Adrenal gland (tissue), 12 donors: ENCODE results near the gene GRHL3. TPM values are rescaled to one million over a fixed set of nuclear protein-coding genes. Genes with fewer than 3 reads are reported as not detected.
"Not testable (repeated sequence)": the region's sequence is repeated elsewhere in the genome, so short reads cannot be mapped to it uniquely, and the experiment has no call there.

Experiments used
- DNase-seq, 7 donors: peaks; one replicate each; pipeline ENCODE4 v3.0.0-alpha.2; 2019 to 2020
- H3K27ac ChIP-seq, 5 donors: fragments of 200-600 bp; sonication (generic) in 4 of 5; 1 replicate in 3 of 5; 2 replicates in 2 of 5; pipeline versions ENCODE4 v1.5.1 to v1.8.0; 2016 to 2020; ENCODE audit warnings: mild to moderate bottlenecking in 1 of 5
- H3K27me3 ChIP-seq: fragments of 200-600 bp; 2 replicates; pipeline ENCODE4 v1.8.0; 2021
- H3K36me3 ChIP-seq, 2 donors: fragments of 200-600 bp; replicated peaks in 1 of 2; 1 replicate in 1 of 2; 2 replicates in 1 of 2; pipeline versions ENCODE4 v1.5.1 to v1.8.0; 2018 to 2022
- H3K4me1 ChIP-seq, 2 donors: fragments of 200-600 bp; replicated peaks in 1 of 2; 1 replicate in 1 of 2; 2 replicates in 1 of 2; pipeline versions ENCODE4 v1.5.1 to v1.8.0; 2018 to 2021
- H3K4me3 ChIP-seq, 4 donors: fragments of 200-600 bp; sonication (generic) in 3 of 4; one replicate each; pipeline ENCODE4 v1.5.1; 2016 to 2018
- H3K9me3 ChIP-seq, 3 donors: fragments of 200-600 bp; sonication (generic) in 1 of 3; replicated peaks in 1 of 3; 1 replicate in 2 of 3; 2 replicates in 1 of 3; pipeline versions ENCODE4 v1.5.1 to v1.8.0; 2016 to 2021
- POLR2A ChIP-seq, 2 donors: fragments of 450-650 bp; IDR thresholded peaks; one replicate each; pipeline ENCODE4 v1.6.1; 2017; ENCODE audit warnings: antibody characterized with exemption in 2 of 2, mild to moderate bottlenecking in 2 of 2, moderate library complexity in 1 of 2
- WGBS, 4 donors: extraction: QIAGEN DNeasy Blood & Tissue Kit in 2 of 4; methylation state at CpG; one replicate each; pipeline versions ENCODE4 v1.1.5 to v1.1.7; 2013 to 2017; 5-methylcytosine and 5-hydroxymethylcytosine counted together
- intact Hi-C, 2 donors: fragments of 100-400 bp; cut with DNase I; formaldehyde crosslinking; loops; one replicate each; pipeline versions ENCODE4 v1.14.1 to v1.15.0; 2022 to 2023
- polyA plus RNA-seq, 3 donors: library from polyadenylated mRNA; stranded (reverse); fragments of 200-250 nt in 2 of 3; fragments of 350-450 nt in 1 of 3; fragmentation: Illumina TruSeq in 1 of 3; extraction: RNeasy Lipid Tissue Mini Kit (QIAGEN cat#74804) in 1 of 3; gene quantifications; one replicate each; pipeline ENCODE4 v1.2.3, GENCODE V29; 2013 to 2014
- total RNA-seq, 9 donors: library from RNA; depleted of rRNA in 4 of 9; stranded (reverse); fragments of >200 nt in 4 of 9; fragments of 120-200 nt in 1 of 9; fragmentation: NEBNext Ultra II Directional in 1 of 9; extraction: Animal tissue kit (Norgen Biotek cat#: 25700) in 1 of 9; gene quantifications; one replicate each; pipeline versions ENCODE4 v1.1.0 to v1.2.4, GENCODE V29; 2013 to 2023
- TF ChIP-seq, protein P1 (sequence below), 6 experiments: fragments of 450-650 bp in 4 of 6; fragments of 200-600 bp in 2 of 6; sonication (generic) in 1 of 6; IDR thresholded peaks; 1 replicate in 5 of 6; 2 replicates in 1 of 6; pipeline versions ENCODE4 v1.5.1 to v1.8.0; 2016 to 2021; ENCODE audit warnings: antibody characterized with exemption in 6 of 6, mild to moderate bottlenecking in 2 of 6, moderate library complexity in 1 of 6
- donor health status: healthy with polysubstance abuse.
- donor health status: Bipolar disorder and iron deficiency.
- donor health status: DM: yes; HTN: yes; CAD: no.
- donor health status: DM: no; HTN: no; CAD: no.
- donor health status: DM: no; HTN: no; CAD: no.
- donor health status: DM: yes; HTN: yes; CAD: no.

Gene GRHL3
- total and polyA plus RNA-seq, 12 donors: 0.10 to 0.20 (median 0.16) TPM; not detected in 8

GRCh38 chr1:24285231-24285630 lies 33.9 kb upstream of the GRHL3 start:
- H3K9me3 ChIP-seq: no peaks in the 10 kb centered on the region
- peaks cover 0 to 14% of the 10 kb centered on the region in 2 donors for H3K4me1 ChIP-seq
- intact Hi-C loops: loop anchor here in 1 of 2 donors (5.0 kb wide), 1 partner anchor 213 kb away; no protein-coding TSS in a partner anchor
- WGBS, 4 donors: 87 to 95% (median 92%) methylated on average over 10 to 13 of the region's 13 CpGs
- no peaks in the 10 kb centered on the region for H3K27me3 ChIP-seq
- no peak overlapping the region for H3K27ac ChIP-seq
- H3K4me3 ChIP-seq: no peak overlapping the region
- TF ChIP-seq, protein P1, sequence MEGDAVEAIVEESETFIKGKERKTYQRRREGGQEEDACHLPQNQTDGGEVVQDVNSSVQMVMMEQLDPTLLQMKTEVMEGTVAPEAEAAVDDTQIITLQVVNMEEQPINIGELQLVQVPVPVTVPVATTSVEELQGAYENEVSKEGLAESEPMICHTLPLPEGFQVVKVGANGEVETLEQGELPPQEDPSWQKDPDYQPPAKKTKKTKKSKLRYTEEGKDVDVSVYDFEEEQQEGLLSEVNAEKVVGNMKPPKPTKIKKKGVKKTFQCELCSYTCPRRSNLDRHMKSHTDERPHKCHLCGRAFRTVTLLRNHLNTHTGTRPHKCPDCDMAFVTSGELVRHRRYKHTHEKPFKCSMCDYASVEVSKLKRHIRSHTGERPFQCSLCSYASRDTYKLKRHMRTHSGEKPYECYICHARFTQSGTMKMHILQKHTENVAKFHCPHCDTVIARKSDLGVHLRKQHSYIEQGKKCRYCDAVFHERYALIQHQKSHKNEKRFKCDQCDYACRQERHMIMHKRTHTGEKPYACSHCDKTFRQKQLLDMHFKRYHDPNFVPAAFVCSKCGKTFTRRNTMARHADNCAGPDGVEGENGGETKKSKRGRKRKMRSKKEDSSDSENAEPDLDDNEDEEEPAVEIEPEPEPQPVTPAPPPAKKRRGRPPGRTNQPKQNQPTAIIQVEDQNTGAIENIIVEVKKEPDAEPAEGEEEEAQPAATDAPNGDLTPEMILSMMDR (IDR thresholded peaks at IDR 0.05): no peak
- no peak for DNase-seq
- no peaks in the 10 kb centered on the region for H3K36me3 ChIP-seq

DNA sequence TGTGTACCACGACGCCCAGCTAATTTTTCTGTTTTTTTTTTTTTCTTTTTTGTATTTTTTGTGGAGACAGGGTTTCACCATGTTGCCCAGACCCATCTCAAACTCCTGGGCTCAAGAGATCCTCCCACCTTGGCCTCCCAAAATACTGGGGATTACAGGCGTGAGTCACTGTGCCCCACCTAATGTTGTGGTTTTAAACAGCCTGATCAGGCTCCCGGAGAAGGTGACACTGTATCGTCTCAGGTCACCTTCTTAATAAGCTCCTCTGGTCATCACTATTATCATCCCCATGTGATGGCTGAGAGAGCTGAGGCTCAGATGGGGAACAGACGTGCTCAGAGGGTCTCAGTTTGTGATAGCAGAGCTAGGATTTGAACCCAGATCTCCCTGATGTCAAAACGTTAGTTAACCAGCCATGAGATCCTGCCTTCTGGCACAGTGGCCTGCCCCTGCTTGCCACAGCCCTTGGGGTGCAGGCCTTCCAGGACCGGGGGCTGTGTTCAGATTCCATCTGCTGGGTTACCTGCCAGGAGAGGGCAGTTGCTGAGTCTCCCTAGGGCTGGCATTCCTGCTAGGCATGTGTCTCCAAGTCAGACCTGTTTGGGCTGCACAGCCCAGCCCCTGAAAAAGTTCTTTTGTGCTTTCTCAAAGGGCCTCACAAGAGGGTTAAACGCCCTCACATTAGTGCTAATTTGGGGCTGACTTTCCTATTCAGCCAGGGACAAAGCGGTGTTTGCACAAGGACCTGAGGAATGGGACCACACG lies 32.7 kb upstream of the GRHL3 start:
- intact Hi-C loops: loop anchor here in 1 of 2 donors (5.0 kb wide), 1 partner anchor 214 kb away; no protein-coding TSS in a partner anchor
- Histone ChIP-seq H3K36me3 (no peaks in the 10 kb centered on the region), H3K4me3 (no peak overlapping the region), H3K4me1 (peaks cover 0 to 14% of the 10 kb centered on the region in 2 donors), H3K27ac (no peak overlapping the region), H3K9me3 (no peaks in the 10 kb centered on the region), H3K27me3 (no peaks in the 10 kb centered on the region)
- no peak for DNase-seq
- 81 to 93% (median 88%) methylated on average over 11 of the region's 11 CpGs for WGBS, 4 donors
- TF ChIP-seq, protein P1 (IDR thresholded peaks at IDR 0.05): no peak
- TF ChIP-seq POLR2A (IDR thresholded peaks at IDR 0.05): no peak

DNA sequence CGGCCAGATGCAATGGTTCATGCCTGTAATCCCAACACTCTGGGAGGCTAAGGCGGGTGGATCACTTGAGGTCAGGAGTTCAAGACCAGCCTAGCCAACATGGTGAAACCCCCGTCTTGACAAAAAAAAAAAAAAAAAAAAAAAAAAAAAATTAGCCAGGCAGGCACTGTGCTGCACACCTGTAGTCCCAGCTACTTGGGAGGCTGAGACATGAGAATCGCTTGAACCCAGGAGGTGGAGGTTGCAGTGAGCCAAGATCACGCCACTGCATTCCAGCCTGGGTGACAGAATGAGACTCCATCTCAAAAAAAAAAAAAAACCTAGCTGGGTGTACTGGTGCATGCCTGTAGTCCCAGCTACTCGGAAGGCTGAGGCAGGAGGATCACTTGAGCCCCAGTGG lies 31.4 kb upstream of the GRHL3 start:
- DNase-seq, H3K9me3 ChIP-seq, H3K27me3 ChIP-seq, H3K27ac ChIP-seq, H3K36me3 ChIP-seq, H3K4me3 ChIP-seq: not testable (repeated sequence)
- H3K4me1 ChIP-seq: peaks cover 0 to 14% of the 10 kb centered on the region in 2 donors
- intact Hi-C loops: loop anchor here in 1 of 2 donors (5.0 kb wide), 1 partner anchor 215 kb away; no protein-coding TSS in a partner anchor
- 81 to 94% (median 90%) methylated on average over 5 to 6 of the region's 6 CpGs for WGBS, 4 donors

DNA sequence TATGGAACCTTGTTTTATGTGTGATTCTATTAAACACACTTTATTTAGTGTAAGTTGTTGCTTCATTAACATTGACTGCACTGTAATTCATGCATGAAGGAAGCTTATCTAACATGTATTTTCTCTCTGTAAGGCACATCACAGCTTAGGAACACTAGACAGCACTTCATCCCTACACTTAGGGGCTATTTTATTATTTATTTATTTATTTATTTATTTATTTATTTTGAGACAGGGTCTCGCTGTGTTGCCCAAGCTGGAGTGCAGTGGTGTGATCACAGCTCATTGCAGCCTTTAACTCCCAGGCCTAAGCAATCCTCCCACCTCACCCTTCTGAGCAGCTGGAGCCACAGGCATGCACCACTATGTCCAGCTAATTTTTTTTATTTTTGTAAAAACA lies 30.7 kb upstream of the GRHL3 start:
- 95 to 100% (median 98%) methylated on average over 1 of the region's 1 CpG for WGBS, 4 donors
- no peaks in the 10 kb centered on the region for H3K9me3 ChIP-seq
- peaks cover 0 to 10% of the 10 kb centered on the region in 2 donors for H3K4me1 ChIP-seq
- no peak for TF ChIP-seq POLR2A (IDR thresholded peaks at IDR 0.05)
- TF ChIP-seq, protein P1 (IDR thresholded peaks at IDR 0.05): no peak
- H3K27ac ChIP-seq: no peak overlapping the region
- H3K36me3 ChIP-seq: no peaks in the 10 kb centered on the region
- intact Hi-C loops: loop anchor here in 1 of 2 donors (5.0 kb wide), 1 partner anchor 216 kb away; no protein-coding TSS in a partner anchor
- DNase-seq: no peak
- no peak overlapping the region for H3K4me3 ChIP-seq
- no peaks in the 10 kb centered on the region for H3K27me3 ChIP-seq
